Posterior vena cava (tissue), 2 donors: ENCODE measurements around the gene TMCC1. TPM values are rescaled to one million over a fixed set of nuclear protein-coding genes. Genes with fewer than 3 reads are reported as not detected.
"Not testable (repeated sequence)": the region's sequence is repeated elsewhere in the genome, so short reads cannot be mapped to it uniquely, and the experiment has no call there.

Experiments
- DNase-seq: peaks from one replicate; pipeline ENCODE4 v3.0.0-alpha.2; 2020; ENCODE audit warnings: low spot score
- intact Hi-C, 2 donors: fragments of 100-400 bp; cut with DNase I; formaldehyde crosslinking; loops; one replicate each; pipeline versions ENCODE4 v1.14.1 to v1.14.2; 2022 to 2023
- long read RNA-seq, 2 donors: library from polyadenylated mRNA; unstranded; transcript quantifications; one replicate each; pipeline ENCODE4 v2.0.0, GENCODE V29; 2020 to 2021
- total RNA-seq, 2 donors: library from RNA; stranded (reverse); fragmentation: NEBNext Ultra II Directional; extraction: Animal tissue kit (Norgen Biotek cat#: 25700); gene quantifications; one replicate each; pipeline ENCODE4 v1.2.1, GENCODE V29; 2021
- donor health status: DM: yes; HTN: yes; CAD: no.
- donor health status: DM: yes; HTN: yes; CAD: no.

TMCC1 gene
- 10 to 100 TPM; 38.4 to 47.7 TPM for total RNA-seq
- long read RNA-seq, donor 1, partial matches to known transcripts: 0 of 6 reads
- long read RNA-seq, donor 1, other reads (novel, unspliced or antisense): 5 of 6 reads
- long read RNA-seq, donor 2, partial matches to known transcripts: 0 of 11 reads
- long read RNA-seq, donor 2, other reads (novel, unspliced or antisense): 11 of 11 reads

- intact Hi-C loops: no loop called here
- peak; percentile 94 for DNase-seq
These were observed at the start of gene TMCC1 for GRCh38 chr3:129893581-129894070. Gene TMCC1, minus strand, starts transcription at chr3:129893711.

GRCh38 chr3:129943020-129943419 is 49.5 kb upstream of the TMCC1 start:
- intact Hi-C loops: loop anchor here in 1 of 2 donors (10.0 kb wide), 1 partner anchor 152 kb away; no protein-coding TSS in a partner anchor
- no peak for DNase-seq

- intact Hi-C loops: loop anchor here in 1 of 2 donors (10.0 kb wide), 1 partner anchor 153 kb away; no protein-coding TSS in a partner anchor
- no peak for DNase-seq
These were observed 48.8 kb upstream of the TMCC1 start for GRCh38 chr3:129942296-129942695.

GRCh38 chr3:129940086-129940485 is 46.6 kb upstream of the TMCC1 start:
- intact Hi-C loops: loop anchor here in 1 of 2 donors (10.0 kb wide), 1 partner anchor 155 kb away; no protein-coding TSS in a partner anchor

GRCh38 chr3:129938140-129938930 is 44.8 kb upstream of the TMCC1 start:
- intact Hi-C loops: loop anchor here in 1 of 2 donors (10.0 kb wide), 1 partner anchor 454 kb away; no protein-coding TSS in a partner anchor
- DNase-seq: no peak

More at GRCh38 chr3:129940086-129940485, 46.6 kb upstream of the TMCC1 start:
- no peak for DNase-seq

- DNase-seq: no peak
- intact Hi-C loops: loop anchor here in 1 of 2 donors (10.0 kb wide), 1 partner anchor 453 kb away; no protein-coding TSS in a partner anchor
These were observed 44.2 kb upstream of the TMCC1 start for GRCh38 chr3:129937717-129938116.

- intact Hi-C loops: loop anchor here in 1 of 2 donors (10.0 kb wide), 1 partner anchor 452 kb away; no protein-coding TSS in a partner anchor
These were observed 43.2 kb upstream of the TMCC1 start for GRCh38 chr3:129936757-129937156.

GRCh38 chr3:129934234-129935123 is 41.0 kb upstream of the TMCC1 start:
- intact Hi-C loops: loop anchor here in 1 of 2 donors (5.0 to 10.0 kb wide), 2 partner anchors 307 to 450 kb away; no protein-coding TSS in a partner anchor
- DNase-seq: no peak

More at GRCh38 chr3:129936757-129937156, 43.2 kb upstream of the TMCC1 start:
- no peak for DNase-seq

- intact Hi-C loops: loop anchor here in 1 of 2 donors (5.0 to 10.0 kb wide), 2 partner anchors 306 to 449 kb away; no protein-coding TSS in a partner anchor
- DNase-seq: no peak
These were observed 40.0 kb upstream of the TMCC1 start for GRCh38 chr3:129933471-129933870.

GRCh38 chr3:129929383-129929782 is 35.9 kb upstream of the TMCC1 start:
- no peak for DNase-seq
- intact Hi-C loops: loop anchor here in 1 of 2 donors (5.0 kb wide), 1 partner anchor 297 kb away; no protein-coding TSS in a partner anchor

- no peak for DNase-seq
- intact Hi-C loops: loop anchor here in 1 of 2 donors (5.0 kb wide), 1 partner anchor 295 kb away; no protein-coding TSS in a partner anchor
These were observed 33.6 kb upstream of the TMCC1 start for GRCh38 chr3:129927072-129927471.

GRCh38 chr3:129919806-129920205 is 26.3 kb upstream of the TMCC1 start:
- DNase-seq: no peak
- intact Hi-C loops: no loop called here

- no peak for DNase-seq
- intact Hi-C loops: no loop called here
These were observed 25.8 kb upstream of the TMCC1 start for GRCh38 chr3:129919357-129919756.

- intact Hi-C loops: no loop called here
These were observed 24.9 kb upstream of the TMCC1 start for GRCh38 chr3:129918461-129918860.

GRCh38 chr3:129917423-129918007 is 24.0 kb upstream of the TMCC1 start:
- intact Hi-C loops: no loop called here
- no peak for DNase-seq

More at GRCh38 chr3:129918461-129918860, 24.9 kb upstream of the TMCC1 start:
- no peak for DNase-seq

GRCh38 chr3:129913618-129914017 is 20.1 kb upstream of the TMCC1 start:
- intact Hi-C loops: no loop called here
- DNase-seq: no peak

- intact Hi-C loops: no loop called here
- DNase-seq: no peak
These were observed 17.9 kb upstream of the TMCC1 start for GRCh38 chr3:129911261-129911861.

- intact Hi-C loops: not testable (repeated sequence)
These were observed 15.7 kb upstream of the TMCC1 start for GRCh38 chr3:129909235-129909634.

More at GRCh38 chr3:129909235-129909634, 15.7 kb upstream of the TMCC1 start:
- not testable (repeated sequence) for DNase-seq
